HG03575 (cell line): ENCODE results near the gene REPS1.

Experiments
- ATAC-seq: cut with Tn5 transposase; IDR thresholded peaks from one replicate; pipeline ENCODE4 v1.9.1; 2021; ENCODE audit not compliant: unreplicated experiment, insufficient number of reproducible peaks, low FRiP score; ENCODE audit errors: extremely low read depth

Gene REPS1

GRCh38 chr6:138975815-138976214, 12.2 kb downstream of the REPS1 start:
- ATAC-seq, result no peak

GRCh38 chr6:138973466-138974153, 14.4 kb downstream of the REPS1 start:
- no peak for ATAC-seq

GRCh38 chr6:138972226-138972665, 15.8 kb downstream of the REPS1 start:
- ATAC-seq, result no peak

- ATAC-seq, result no peak
Observed at GRCh38 chr6:138971601-138972000, 16.5 kb downstream of the REPS1 start.

DNA sequence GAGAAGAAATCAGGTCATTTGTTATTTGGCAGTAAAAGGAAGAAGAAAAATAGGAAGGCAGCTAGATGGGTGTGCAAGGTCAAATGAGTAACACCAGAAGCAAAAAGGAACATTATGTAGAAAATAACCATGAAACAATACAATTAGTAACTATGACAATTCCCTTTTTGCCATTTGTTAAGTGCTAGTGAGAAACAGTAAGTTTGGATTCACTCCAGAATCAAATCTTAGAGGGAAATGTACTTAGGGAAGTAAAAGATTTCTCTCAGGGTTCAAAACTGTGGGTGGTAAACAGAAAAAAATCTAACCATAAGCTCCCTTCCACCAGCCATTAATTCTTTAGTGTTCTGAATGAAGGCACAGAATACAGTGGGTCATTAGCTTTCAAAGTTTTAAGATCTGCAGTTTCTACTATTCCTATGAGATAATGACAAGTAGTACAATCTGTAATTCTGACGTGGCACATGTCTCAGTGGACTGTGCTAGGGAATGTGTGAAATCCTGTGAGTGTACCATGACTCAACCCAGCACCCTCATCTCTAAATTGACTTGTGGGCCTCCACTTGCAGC, 17.1 kb downstream of the REPS1 start:
- no peak for ATAC-seq

GRCh38 chr6:138970159-138970558, 17.9 kb downstream of the REPS1 start:
- no peak for ATAC-seq

GRCh38 chr6:138966870-138967269, 21.2 kb downstream of the REPS1 start:
- ATAC-seq, result no peak

DNA sequence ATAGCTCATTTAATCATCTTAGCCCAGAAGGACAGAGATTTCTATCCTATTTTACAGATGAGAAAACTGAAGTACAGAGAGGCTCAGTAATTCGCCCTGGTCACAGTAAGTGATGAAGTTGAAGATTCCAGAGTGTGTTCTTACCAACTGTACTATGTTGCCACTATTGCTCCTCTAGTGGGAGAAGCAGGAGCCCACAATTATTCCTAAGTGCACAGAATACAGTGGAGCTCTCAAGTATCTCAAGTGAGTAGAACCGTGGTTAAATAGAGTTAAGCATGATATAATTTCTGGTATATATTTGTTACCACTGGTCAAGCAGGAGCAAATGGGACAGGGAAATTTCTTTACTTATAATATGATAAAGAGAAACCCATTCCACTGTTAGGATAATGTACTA, 22.1 kb downstream of the REPS1 start:
- ATAC-seq, result no peak

- no peak for ATAC-seq
Observed at GRCh38 chr6:138965291-138965874, 22.7 kb downstream of the REPS1 start.

- no peak for ATAC-seq
Observed at GRCh38 chr6:138964012-138964411, 24.0 kb downstream of the REPS1 start.

DNA sequence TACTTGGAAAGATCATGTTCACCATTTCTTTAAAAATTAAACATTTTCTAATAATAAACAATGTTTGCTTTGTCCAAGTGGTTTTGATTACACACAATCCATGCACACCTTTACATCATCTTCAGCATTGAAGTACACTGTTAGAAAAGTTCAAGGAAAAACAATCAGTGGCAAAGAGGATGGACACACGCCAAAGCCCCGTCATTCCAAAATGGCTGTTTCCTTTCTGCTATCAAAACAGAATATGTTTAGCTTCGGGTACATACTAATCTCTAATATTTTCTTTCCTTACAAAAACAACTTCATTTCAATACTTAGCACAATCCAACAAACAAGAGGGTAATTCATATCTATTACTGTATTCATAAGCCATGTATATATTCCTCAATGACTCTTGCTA, 24.5 kb downstream of the REPS1 start:
- ATAC-seq, result no peak

DNA sequence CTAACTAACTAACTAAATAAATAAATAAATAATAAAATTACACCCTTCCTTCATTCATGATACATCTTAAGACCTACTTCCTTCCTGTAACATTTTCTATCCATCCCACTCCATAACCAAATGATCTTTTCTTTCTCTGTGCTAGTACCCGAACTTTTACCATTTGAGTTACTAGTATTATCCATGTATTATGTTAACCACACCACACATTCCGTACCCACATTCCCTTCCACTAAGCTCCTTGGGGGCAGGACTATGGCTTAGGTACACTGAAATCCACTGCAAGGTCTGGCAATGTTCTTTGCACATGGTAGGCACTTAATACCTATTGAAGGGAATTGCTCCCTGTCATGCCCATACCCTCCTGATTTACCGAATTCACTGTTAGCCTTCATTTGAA, 24.9 kb downstream of the REPS1 start:
- ATAC-seq, result no peak

DNA sequence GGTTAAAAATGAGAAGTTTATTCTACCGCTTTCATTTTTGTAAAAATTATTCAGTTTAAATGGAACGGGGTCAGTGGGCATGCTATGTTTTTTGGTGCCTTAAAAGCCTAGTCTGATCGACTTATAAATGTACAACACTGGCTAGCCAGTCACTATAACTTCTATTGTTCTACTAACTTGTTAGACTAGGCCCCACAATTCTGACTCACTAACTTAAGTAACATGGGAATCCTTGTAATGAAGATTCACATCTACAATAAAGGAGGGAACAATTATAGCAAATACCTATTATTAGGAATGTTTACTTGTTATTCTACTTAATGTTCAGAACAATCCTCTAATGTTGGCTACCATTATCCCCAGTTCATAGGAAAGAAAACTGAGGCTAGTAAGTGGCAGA, 28.5 kb downstream of the REPS1 start:
- no peak for ATAC-seq

DNA sequence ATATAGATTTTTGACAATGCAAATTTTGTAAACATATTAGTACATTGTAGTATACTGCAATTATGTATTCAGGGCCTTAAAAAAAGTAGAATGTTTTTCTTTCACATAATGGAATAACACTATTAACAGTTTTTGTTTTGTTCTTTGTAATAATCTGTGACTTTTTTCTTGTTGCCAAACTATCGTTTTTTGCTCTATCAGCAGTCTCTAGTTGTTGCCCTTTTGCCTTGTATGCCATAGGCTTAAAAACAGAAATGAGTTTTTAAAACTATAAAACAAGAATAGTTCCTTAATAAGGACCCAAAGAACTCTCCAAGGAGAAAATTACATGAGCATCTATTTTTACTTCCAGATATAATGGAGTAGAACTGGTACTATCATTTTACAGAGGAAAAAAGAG, 29.5 kb downstream of the REPS1 start:
- no peak for ATAC-seq

GRCh38 chr6:138957903-138958302, 30.1 kb downstream of the REPS1 start:
- ATAC-seq, result no peak

GRCh38 chr6:138957484-138957883, 30.6 kb downstream of the REPS1 start:
- no peak for ATAC-seq

- ATAC-seq, result no peak
Observed at GRCh38 chr6:138956244-138956924, 31.7 kb downstream of the REPS1 start.

GRCh38 chr6:138955262-138955661, 32.8 kb downstream of the REPS1 start:
- ATAC-seq, result no peak

DNA sequence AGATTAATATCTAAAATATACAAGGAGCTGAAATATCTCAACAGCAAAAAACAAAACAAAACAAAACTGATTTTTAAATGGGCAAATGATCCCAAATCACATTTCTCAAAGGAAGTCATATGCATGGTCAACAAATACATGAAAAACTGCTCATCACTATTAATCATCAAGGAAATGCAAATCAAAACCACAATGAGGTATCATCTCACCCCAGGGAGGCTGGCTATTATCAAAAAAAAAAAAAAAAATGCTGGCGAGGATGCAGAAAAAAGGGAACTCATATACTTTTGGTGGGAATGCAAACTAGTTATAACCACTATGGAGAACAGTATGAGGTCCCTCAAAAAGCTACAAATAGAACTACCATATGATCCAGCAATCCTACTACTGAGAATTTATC, 34.6 kb downstream of the REPS1 start:
- no peak for ATAC-seq

GRCh38 chr6:138948546-138949179, 39.4 kb downstream of the REPS1 start:
- ATAC-seq, result no peak
